Colonic mucosa (tissue), 4 donors: ENCODE data around the gene CAMTA1. TPM values are rescaled to one million over a fixed set of nuclear protein-coding genes. Genes with fewer than 3 reads are reported as not detected.

Source experiments
- DNase-seq: peaks from one replicate; pipeline ENCODE4 v3.0.0-alpha.2; 2020
- H3K27ac ChIP-seq: fragments of 200-600 bp; one replicate; pipeline ENCODE4 v1.8.0; 2021
- H3K27me3 ChIP-seq: fragments of 200-600 bp; one replicate; pipeline ENCODE4 v1.8.0; 2021
- H3K36me3 ChIP-seq: fragments of 200-600 bp; one replicate; pipeline ENCODE4 v1.8.0; 2021
- H3K4me1 ChIP-seq: fragments of 200-600 bp; one replicate; pipeline ENCODE4 v1.8.0; 2021; ENCODE audit warnings: mild to moderate bottlenecking
- H3K4me3 ChIP-seq: fragments of 200-600 bp; one replicate; pipeline ENCODE4 v1.8.0; 2021
- H3K9ac ChIP-seq, 2 donors: one replicate each; pipeline ENCODE4 v1.7.0; 2013; ENCODE audit warnings: control low read depth in 2 of 2, low read depth in 2 of 2, low read length in 2 of 2
- H3K9me3 ChIP-seq: fragments of 200-600 bp; one replicate; pipeline ENCODE4 v1.8.0; 2021
- CTCF ChIP-seq: fragments of 200-600 bp; IDR thresholded peaks from one replicate; pipeline ENCODE4 v1.8.0; 2022; ENCODE audit warnings: antibody characterized with exemption, mild to moderate bottlenecking
- intact Hi-C: fragments of 100-400 bp; cut with DNase I; formaldehyde crosslinking; loops from one replicate; pipeline ENCODE4 v1.14.1; 2022
- total RNA-seq, 2 donors: library from RNA; stranded (reverse); fragmentation: NEBNext Ultra II Directional in 1 of 2; extraction: Animal tissue kit (Norgen Biotek cat#: 25700) in 1 of 2; gene quantifications; one replicate each; pipeline ENCODE4 v1.2.1, GENCODE V29; 2021
- donor health status: healthy.
- donor health status: DM: no; HTN: no; CAD: no.
- donor health status: DM: no; HTN: no; CAD: no.

Gene CAMTA1
- total RNA-seq, 2 donors from 2014 or later, result 76.8 to 92.8 TPM

- no peak for TF ChIP-seq CTCF
- no peak for DNase-seq
- H3K4me1 ChIP-seq, result no peaks in the 10 kb centered on the region
- H3K36me3 ChIP-seq, result no peaks in the 10 kb centered on the region
- no peaks in the 10 kb centered on the region for H3K9me3 ChIP-seq
- H3K4me3 ChIP-seq, result no peak overlapping the region
- no peak overlapping the region for H3K9ac ChIP-seq
- intact Hi-C loops, result loop anchor here (5.0 kb wide), 1 partner anchor 97 kb away; no protein-coding TSS in a partner anchor
- no peaks in the 10 kb centered on the region for H3K27me3 ChIP-seq
- H3K27ac ChIP-seq, result no peak overlapping the region
These were observed 1020.2 kb downstream of the CAMTA1 start for GRCh38 chr1:7805460-7805859.

GRCh38 chr1:7808253-7808844 is 1023.1 kb downstream of the CAMTA1 start:
- DNase-seq, result no peak
- no peak overlapping the region for H3K4me3 ChIP-seq
- H3K27me3 ChIP-seq, result no peaks in the 10 kb centered on the region
- no peaks in the 10 kb centered on the region for H3K9me3 ChIP-seq
- no peaks in the 10 kb centered on the region for H3K36me3 ChIP-seq
- peak; percentile 42 for TF ChIP-seq CTCF
- intact Hi-C loops, result loop anchor here (5.0 kb wide), 1 partner anchor 94 kb away; no protein-coding TSS in a partner anchor
- no peak overlapping the region for H3K27ac ChIP-seq
- no peak overlapping the region for H3K9ac ChIP-seq
- H3K4me1 ChIP-seq, result no peaks in the 10 kb centered on the region

- Histone ChIP-seq H3K9me3 (no peaks in the 10 kb centered on the region), H3K36me3 (no peaks in the 10 kb centered on the region), H3K9ac (no peak overlapping the region), H3K4me1 (no peaks in the 10 kb centered on the region), H3K27ac (no peak overlapping the region), H3K4me3 (no peak overlapping the region), H3K27me3 (no peaks in the 10 kb centered on the region)
- no peak for DNase-seq
- intact Hi-C loops, result loop anchor here (5.0 kb wide), 1 partner anchor 93 kb away; no protein-coding TSS in a partner anchor
- TF ChIP-seq CTCF, result no peak
These were observed 1024.5 kb downstream of the CAMTA1 start for GRCh38 chr1:7809742-7810141.

- H3K36me3 ChIP-seq, result no peaks in the 10 kb centered on the region
- H3K9me3 ChIP-seq, result no peaks in the 10 kb centered on the region
- TF ChIP-seq CTCF, result no peak
- H3K4me1 ChIP-seq, result no peaks in the 10 kb centered on the region
- DNase-seq, result no peak
- intact Hi-C loops, result no loop called here
- no peaks in the 10 kb centered on the region for H3K27me3 ChIP-seq
- H3K9ac ChIP-seq, result no peak overlapping the region
- no peak overlapping the region for H3K27ac ChIP-seq
- no peak overlapping the region for H3K4me3 ChIP-seq
These were observed 1025.1 kb downstream of the CAMTA1 start for GRCh38 chr1:7810395-7810794.

- H3K9me3 ChIP-seq, result no peaks in the 10 kb centered on the region
- no peaks in the 10 kb centered on the region for H3K27me3 ChIP-seq
- no peak overlapping the region for H3K27ac ChIP-seq
- no peak overlapping the region for H3K4me3 ChIP-seq
- H3K9ac ChIP-seq, result no peak overlapping the region
- TF ChIP-seq CTCF, result no peak
- no peaks in the 10 kb centered on the region for H3K36me3 ChIP-seq
- DNase-seq, result no peak
- H3K4me1 ChIP-seq, result no peaks in the 10 kb centered on the region
- intact Hi-C loops, result no loop called here
These were observed 1026.2 kb downstream of the CAMTA1 start for GRCh38 chr1:7811476-7811875.
